GM12875 (cell line): ENCODE results near the gene HECW1.

Experiments
- H3K4me3 ChIP-seq: one replicate; pipeline ENCODE4 v1.5.1; 2011; ENCODE audit warnings: low read depth, low read length, control low read depth
- TF ChIP-seq, protein P1 (sequence below): IDR thresholded peaks from 2 replicates; pipeline ENCODE4 v1.5.1; 2011; ENCODE audit warnings: low read depth, mild to moderate bottlenecking, control low read depth, inconsistent platforms, low read length, moderate library complexity, borderline replicate concordance; ENCODE audit not compliant: insufficient read depth

The HECW1 gene

DNA sequence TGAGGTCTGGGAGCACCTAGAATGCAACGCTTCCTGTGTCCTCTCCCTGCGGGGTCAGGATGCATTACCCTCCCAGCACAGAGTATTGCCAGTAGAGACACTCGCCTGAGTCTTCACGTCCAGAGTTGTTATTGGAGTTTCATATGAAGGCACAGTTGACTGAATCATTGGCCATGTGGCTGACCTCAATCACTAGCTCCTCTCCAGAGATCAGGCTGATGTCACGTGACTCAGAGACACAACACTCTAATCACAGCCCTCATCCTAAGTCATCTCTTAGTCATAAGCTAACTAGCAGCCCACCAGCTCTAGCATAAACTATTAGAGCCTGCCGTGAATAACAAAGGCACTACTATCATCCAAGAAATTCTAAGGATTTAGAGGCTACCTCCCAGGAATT lies 107.8 kb downstream of the HECW1 start:
- H3K4me3 ChIP-seq = no peak overlapping the region

DNA sequence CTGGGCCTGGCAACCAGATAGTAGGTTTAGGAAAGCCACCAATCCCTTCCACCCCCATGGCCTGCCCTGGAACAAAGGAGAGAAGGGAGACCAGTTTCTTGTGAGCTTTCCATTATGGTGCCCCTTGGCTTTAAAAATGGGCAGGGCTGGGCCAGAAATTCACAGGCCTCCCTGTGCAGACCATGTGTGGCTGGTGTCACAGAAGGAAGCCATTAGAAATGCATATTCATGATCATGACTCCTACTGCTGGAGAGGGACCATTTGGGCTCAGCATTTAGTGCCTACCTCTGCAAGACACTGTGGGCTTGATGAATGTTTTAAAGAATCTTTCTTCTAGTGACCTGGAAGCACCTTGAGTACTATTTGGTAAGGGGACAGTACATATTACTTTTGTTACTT lies 108.3 kb downstream of the HECW1 start:
- H3K4me3 ChIP-seq = no peak overlapping the region
- TF ChIP-seq, protein P1, sequence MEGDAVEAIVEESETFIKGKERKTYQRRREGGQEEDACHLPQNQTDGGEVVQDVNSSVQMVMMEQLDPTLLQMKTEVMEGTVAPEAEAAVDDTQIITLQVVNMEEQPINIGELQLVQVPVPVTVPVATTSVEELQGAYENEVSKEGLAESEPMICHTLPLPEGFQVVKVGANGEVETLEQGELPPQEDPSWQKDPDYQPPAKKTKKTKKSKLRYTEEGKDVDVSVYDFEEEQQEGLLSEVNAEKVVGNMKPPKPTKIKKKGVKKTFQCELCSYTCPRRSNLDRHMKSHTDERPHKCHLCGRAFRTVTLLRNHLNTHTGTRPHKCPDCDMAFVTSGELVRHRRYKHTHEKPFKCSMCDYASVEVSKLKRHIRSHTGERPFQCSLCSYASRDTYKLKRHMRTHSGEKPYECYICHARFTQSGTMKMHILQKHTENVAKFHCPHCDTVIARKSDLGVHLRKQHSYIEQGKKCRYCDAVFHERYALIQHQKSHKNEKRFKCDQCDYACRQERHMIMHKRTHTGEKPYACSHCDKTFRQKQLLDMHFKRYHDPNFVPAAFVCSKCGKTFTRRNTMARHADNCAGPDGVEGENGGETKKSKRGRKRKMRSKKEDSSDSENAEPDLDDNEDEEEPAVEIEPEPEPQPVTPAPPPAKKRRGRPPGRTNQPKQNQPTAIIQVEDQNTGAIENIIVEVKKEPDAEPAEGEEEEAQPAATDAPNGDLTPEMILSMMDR = no peak

More for the DNA sequence above, 107.8 kb downstream of the HECW1 start:
- TF ChIP-seq, protein P1 = no peak

DNA sequence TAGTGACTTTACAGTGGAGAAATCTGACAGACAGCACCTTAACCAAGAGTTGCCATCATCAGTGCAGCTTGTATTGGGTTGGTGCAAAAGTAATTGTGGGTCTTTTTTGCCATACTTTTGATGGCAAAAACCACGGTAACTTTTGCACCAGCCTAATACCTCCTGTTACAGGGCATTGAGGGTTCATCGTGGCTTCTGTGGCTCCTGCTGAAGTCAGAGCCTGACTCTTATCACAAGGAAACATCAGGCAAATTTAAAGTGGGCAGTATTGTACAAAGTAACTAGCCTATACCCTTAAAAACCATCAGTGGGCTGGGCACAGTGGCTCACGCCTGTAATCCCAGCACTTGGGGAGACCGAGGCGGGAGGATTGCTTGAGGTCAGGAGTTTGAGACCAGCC lies 117.4 kb downstream of the HECW1 start:
- TF ChIP-seq, protein P1 = no peak
- H3K4me3 ChIP-seq = no peak overlapping the region

DNA sequence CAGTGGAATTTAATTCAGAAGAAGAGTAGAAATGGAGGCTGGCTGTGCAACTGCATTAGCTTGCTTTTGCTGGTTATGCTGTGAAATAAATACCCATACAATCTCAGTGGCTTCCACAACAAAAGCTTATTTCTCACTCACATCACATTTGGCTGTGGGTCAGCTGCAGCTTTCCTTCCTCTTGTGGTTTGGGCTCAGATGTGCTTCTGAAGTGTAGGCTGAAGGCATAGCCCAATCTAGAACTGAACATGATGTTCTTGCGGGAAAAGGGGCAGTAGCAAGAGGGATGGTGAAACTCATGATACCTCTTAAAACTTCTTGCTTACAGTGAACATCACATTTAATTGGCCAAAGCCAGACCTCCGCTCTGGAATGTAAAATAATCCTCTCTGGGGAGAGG lies 119.9 kb downstream of the HECW1 start:
- no peak overlapping the region for H3K4me3 ChIP-seq
- TF ChIP-seq, protein P1 = no peak

DNA sequence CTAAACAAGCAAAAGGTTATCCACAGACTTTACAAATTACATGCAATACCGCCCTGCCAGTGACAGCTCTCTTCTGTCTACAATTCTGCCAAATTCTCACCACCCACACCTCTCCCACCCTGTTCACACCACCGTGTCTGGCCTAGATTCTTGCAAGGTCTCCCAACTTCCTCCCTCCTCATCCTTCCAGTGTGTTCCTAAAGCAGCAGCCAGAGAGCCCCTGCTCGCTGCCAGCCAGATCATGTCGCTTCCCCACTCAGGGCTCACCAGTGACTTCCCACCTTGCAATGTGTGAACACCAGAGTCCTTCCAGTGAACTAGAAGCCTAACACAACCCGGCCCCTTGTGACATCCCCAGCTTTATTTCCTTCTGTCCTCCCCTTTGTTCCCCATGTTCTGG lies 121.6 kb downstream of the HECW1 start:
- H3K4me3 ChIP-seq = no peak overlapping the region
- TF ChIP-seq, protein P1 = no peak

DNA sequence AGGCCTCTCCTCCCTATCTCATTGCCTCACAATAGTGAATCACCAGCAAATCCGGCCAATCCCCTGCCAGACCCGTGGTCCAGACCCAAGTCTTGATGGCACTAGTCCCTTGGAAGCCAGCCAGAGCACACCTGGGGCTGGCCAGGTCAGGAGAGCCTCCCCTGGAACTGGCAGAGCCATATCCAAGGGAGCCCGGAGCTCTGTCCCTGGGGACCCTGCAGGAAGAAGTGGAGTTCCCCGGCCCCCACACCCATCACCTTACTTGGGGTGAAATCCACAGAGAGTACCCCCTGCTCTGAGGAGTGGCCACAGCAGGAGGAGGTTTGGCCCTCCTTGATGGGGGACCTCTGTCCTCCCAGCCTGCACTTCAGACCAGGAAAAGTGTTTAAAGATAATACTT lies 122.5 kb downstream of the HECW1 start:
- no peak overlapping the region for H3K4me3 ChIP-seq
- TF ChIP-seq, protein P1 = no peak

DNA sequence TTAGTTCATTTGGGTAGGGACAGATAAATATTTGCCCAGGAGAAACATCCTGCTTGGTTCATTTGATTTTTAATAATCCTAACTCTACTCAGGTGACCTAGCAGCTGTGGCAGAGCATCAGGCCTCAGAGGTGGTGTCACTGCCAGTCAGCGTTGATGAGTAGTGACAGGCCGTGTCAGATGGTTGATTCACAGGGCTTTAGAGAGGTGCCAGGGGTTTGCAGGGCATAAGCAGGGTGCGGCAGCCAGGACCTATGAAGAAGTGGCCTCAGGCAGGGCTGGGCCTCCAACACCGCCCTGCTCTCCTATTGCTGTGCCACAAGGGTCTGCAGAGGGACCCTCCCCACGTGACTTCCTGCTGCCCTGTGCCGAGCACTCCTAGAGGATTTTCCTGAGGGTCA lies 128.1 kb downstream of the HECW1 start:
- H3K4me3 ChIP-seq = no peak overlapping the region
- TF ChIP-seq, protein P1 = no peak
